ENCODE data around the gene PABPN1.

DNA sequence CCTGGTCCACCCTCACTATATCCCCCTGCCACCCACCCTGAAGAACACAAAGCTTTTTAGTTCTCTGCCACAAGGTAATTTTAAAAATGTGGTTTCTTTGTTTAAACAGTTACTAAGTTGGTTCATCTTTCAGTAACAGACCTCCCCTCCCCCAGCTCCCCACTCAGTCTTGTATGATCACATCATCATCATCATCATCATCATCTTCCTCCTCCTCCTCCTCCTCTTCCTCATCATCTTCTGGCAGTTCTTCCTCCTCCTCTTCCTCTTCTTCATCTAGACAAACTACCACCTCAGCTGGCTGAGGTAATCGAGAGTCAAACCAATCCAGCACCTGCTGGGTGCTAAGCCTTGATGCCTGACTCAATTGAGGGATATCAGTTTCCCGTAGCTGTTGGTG, 45.8 kb upstream of the PABPN1 start:
- TF ChIP-seq, protein P1, sequence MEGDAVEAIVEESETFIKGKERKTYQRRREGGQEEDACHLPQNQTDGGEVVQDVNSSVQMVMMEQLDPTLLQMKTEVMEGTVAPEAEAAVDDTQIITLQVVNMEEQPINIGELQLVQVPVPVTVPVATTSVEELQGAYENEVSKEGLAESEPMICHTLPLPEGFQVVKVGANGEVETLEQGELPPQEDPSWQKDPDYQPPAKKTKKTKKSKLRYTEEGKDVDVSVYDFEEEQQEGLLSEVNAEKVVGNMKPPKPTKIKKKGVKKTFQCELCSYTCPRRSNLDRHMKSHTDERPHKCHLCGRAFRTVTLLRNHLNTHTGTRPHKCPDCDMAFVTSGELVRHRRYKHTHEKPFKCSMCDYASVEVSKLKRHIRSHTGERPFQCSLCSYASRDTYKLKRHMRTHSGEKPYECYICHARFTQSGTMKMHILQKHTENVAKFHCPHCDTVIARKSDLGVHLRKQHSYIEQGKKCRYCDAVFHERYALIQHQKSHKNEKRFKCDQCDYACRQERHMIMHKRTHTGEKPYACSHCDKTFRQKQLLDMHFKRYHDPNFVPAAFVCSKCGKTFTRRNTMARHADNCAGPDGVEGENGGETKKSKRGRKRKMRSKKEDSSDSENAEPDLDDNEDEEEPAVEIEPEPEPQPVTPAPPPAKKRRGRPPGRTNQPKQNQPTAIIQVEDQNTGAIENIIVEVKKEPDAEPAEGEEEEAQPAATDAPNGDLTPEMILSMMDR (IDR thresholded peaks at IDR 0.05): no peak
- TF ChIP-seq MAZ (IDR thresholded peaks at IDR 0.05; ENCODE audit: borderline replicate concordance, low read depth, low read length) (no peak), SMC3 (IDR thresholded peaks at IDR 0.05) (no peak), CHD2 (IDR thresholded peaks at IDR 0.05; ENCODE audit: low read length, partially characterized antibody) (no peak), POLR2A (IDR thresholded peaks at IDR 0.05; ENCODE audit: low read length) (no peak), CEBPB (IDR thresholded peaks at IDR 0.05) (no peak), RFX5 (IDR thresholded peaks at IDR 0.05) (no peak), BHLHE40 (IDR thresholded peaks at IDR 0.05; ENCODE audit: low read depth, low read length) (no peak)
- TF ChIP-seq, protein P2, sequence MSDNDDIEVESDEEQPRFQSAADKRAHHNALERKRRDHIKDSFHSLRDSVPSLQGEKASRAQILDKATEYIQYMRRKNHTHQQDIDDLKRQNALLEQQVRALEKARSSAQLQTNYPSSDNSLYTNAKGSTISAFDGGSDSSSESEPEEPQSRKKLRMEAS (IDR thresholded peaks at IDR 0.05): no peak
- TF ChIP-seq, protein P3, sequence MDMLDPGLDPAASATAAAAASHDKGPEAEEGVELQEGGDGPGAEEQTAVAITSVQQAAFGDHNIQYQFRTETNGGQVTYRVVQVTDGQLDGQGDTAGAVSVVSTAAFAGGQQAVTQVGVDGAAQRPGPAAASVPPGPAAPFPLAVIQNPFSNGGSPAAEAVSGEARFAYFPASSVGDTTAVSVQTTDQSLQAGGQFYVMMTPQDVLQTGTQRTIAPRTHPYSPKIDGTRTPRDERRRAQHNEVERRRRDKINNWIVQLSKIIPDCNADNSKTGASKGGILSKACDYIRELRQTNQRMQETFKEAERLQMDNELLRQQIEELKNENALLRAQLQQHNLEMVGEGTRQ (IDR thresholded peaks at IDR 0.05): no peak
